ENCODE results near the gene CD69.
"Not testable (repeated sequence)": the region's sequence is repeated elsewhere in the genome, so short reads cannot be mapped to it uniquely, and the experiment has no call there.

DNA sequence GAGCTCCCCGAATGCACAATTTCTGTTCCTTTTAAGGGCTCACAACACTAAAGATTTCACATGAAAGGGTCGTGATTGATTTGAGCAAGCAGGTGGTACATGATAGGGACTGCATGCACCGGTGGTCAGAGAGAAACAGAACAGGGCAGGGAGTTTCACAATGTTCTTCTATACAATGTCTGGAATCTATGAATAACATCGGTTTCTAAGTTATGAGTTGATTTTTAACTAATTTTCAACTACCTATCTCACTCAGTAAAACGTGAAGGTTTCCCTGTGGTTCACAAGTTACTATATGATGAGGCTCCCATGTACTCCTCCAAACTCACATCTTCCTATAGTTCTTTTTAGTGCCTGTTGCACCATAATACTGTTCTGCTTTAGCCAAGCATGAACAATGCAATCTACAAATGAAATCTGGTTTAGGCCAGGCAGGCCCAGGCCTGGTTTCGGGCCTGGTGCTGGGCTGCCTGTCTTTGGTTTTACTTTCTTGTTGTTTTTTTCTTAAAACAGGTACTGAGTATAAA, 47.6 kb downstream of the CD69 start:
- TF ChIP-seq, protein P1, sequence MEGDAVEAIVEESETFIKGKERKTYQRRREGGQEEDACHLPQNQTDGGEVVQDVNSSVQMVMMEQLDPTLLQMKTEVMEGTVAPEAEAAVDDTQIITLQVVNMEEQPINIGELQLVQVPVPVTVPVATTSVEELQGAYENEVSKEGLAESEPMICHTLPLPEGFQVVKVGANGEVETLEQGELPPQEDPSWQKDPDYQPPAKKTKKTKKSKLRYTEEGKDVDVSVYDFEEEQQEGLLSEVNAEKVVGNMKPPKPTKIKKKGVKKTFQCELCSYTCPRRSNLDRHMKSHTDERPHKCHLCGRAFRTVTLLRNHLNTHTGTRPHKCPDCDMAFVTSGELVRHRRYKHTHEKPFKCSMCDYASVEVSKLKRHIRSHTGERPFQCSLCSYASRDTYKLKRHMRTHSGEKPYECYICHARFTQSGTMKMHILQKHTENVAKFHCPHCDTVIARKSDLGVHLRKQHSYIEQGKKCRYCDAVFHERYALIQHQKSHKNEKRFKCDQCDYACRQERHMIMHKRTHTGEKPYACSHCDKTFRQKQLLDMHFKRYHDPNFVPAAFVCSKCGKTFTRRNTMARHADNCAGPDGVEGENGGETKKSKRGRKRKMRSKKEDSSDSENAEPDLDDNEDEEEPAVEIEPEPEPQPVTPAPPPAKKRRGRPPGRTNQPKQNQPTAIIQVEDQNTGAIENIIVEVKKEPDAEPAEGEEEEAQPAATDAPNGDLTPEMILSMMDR (IDR thresholded peaks at IDR 0.05 in 4 of 5, conservative IDR thresholded peaks at IDR 0.05 in 1 of 5), result not testable (repeated sequence)
- TF ChIP-seq POLR2A (IDR thresholded peaks at IDR 0.05), result not testable (repeated sequence)

Measured in gastrocnemius medialis (tissue), 4 donors.